ENCODE results near the gene POLH. TPM values are rescaled to one million over a fixed set of nuclear protein-coding genes. Genes with fewer than 3 reads are reported as not detected.
"Not testable (repeated sequence)": the region's sequence is repeated elsewhere in the genome, so short reads cannot be mapped to it uniquely, and the experiment has no call there.

POLH gene
- total RNA-seq, 1 experiment from 2014 or later, result 31.9 TPM

DNA sequence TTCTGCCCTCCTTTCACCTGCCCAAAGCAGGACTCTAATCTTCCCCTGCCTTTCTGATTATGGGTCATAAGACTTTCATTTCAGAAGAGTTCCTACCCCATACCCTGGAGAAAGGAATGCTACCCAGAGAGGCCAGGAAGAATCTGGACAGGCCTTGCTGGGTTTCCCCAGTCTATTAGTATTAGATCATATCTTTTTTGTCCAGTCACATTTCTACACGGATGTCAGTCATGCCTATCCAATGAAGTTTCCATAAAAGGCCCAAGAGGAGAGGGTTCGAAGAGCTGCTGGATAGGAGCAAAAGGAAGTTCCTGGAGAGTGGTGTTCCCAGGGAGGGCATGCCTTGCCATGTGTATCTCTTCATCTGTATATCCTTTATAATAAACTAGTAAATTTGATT lies 3.2 kb downstream of the POLH start:
- peaks cover 55% of the 10 kb centered on the region for H3K36me3 Mint-ChIP-seq (ENCODE audit: insufficient read depth, unreplicated experiment)
- H3K27me3 Mint-ChIP-seq (ENCODE audit: unreplicated experiment), result no peaks in the 10 kb centered on the region
- DNase-seq, result no peak
- H3K4me1 Mint-ChIP-seq (ENCODE audit: low read depth, unreplicated experiment), result peaks cover 26% of the 10 kb centered on the region
- TF ChIP-seq, protein P1, sequence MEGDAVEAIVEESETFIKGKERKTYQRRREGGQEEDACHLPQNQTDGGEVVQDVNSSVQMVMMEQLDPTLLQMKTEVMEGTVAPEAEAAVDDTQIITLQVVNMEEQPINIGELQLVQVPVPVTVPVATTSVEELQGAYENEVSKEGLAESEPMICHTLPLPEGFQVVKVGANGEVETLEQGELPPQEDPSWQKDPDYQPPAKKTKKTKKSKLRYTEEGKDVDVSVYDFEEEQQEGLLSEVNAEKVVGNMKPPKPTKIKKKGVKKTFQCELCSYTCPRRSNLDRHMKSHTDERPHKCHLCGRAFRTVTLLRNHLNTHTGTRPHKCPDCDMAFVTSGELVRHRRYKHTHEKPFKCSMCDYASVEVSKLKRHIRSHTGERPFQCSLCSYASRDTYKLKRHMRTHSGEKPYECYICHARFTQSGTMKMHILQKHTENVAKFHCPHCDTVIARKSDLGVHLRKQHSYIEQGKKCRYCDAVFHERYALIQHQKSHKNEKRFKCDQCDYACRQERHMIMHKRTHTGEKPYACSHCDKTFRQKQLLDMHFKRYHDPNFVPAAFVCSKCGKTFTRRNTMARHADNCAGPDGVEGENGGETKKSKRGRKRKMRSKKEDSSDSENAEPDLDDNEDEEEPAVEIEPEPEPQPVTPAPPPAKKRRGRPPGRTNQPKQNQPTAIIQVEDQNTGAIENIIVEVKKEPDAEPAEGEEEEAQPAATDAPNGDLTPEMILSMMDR (IDR thresholded peaks at IDR 0.05; ENCODE audit: unreplicated experiment), result no peak
- CTCF ChIA-PET, result no interaction called here
- no TSS peak for BruUV-seq (replicated peaks)
- intact Hi-C loops (cut with micrococcal nuclease; ENCODE audit: unreplicated experiment), result no loop called here
- peak overlapping the region; percentile 23 for H3K4me3 Mint-ChIP-seq (ENCODE audit: low read depth, unreplicated experiment)
- H3K9me3 Mint-ChIP-seq (ENCODE audit: low read depth, unreplicated experiment), result no peaks in the 10 kb centered on the region
- peak overlapping the region; percentile 96 for H3K27ac Mint-ChIP-seq (ENCODE audit: unreplicated experiment)

DNA sequence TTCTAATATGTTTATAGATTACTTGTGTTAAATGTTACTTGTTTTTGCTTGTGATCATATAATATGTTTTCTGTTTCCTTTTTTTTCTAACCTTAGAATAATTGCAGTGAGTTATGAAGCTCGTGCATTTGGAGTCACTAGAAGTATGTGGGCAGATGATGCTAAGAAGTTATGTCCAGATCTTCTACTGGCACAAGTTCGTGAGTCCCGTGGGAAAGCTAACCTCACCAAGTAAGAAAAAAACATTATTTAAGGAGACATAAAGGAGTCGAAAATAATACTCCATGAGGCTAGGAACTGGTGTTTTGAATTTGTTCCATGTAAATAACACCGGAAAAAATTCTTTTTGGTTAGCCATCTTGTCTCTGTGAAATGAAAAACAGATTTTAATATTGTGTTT lies 6.9 kb downstream of the POLH start:
- Mint-ChIP-seq H3K27ac (ENCODE audit: unreplicated experiment) (no peak overlapping the region), H3K27me3 (ENCODE audit: unreplicated experiment) (no peaks in the 10 kb centered on the region), H3K36me3 (ENCODE audit: insufficient read depth, unreplicated experiment) (peaks cover 39% of the 10 kb centered on the region), H3K4me3 (ENCODE audit: low read depth, unreplicated experiment) (no peak overlapping the region), H3K9me3 (ENCODE audit: low read depth, unreplicated experiment) (no peaks in the 10 kb centered on the region), H3K4me1 (ENCODE audit: low read depth, unreplicated experiment) (peaks cover 17% of the 10 kb centered on the region)
- CTCF ChIA-PET, result interaction anchor here (0.5 to 0.7 kb wide), 2 partner anchors 12 to 391 kb away, joined by 3 to 5 read pairs; no protein-coding TSS in a partner anchor
- DNase-seq, result no peak
- BruUV-seq (replicated peaks), result no TSS peak
- TF ChIP-seq, protein P1 (IDR thresholded peaks at IDR 0.05; ENCODE audit: unreplicated experiment), result no peak
- intact Hi-C loops (cut with micrococcal nuclease; ENCODE audit: unreplicated experiment), result no loop called here

DNA sequence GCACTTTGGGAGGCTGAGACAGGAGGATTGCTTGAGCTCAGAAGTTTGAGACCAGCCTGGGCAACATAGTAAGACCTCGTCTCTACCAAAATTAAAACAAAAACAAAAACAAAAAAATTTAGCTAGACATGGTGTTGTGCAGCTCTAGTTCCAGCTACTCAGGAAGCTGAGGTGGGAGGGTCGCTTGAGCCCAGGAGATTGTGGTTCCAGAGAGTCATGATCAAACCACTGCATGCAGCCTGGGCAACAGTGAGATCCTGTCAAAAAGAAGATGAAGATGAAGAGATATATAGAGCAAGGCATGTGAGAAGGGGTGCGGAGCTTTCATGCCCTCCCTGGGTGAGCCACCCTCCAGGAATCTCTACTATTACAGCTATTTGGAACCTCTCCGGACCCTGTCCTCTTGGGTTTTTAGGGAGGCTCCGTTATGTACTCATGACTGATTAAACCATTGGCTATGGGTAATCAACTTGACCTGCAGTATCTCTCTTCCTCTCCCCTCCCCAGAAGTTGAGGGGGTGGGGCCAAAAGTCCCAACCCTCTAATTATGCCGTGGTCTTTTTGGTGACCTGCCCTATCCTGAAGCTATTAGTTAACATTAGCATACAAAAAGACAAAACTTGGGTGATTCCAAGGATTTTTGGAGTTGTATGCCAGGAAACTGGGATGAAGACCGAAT lies 9.0 kb downstream of the POLH start:
- Mint-ChIP-seq H3K36me3 (ENCODE audit: insufficient read depth, unreplicated experiment) (peaks cover 38% of the 10 kb centered on the region), H3K9me3 (ENCODE audit: low read depth, unreplicated experiment) (no peaks in the 10 kb centered on the region), H3K27ac (ENCODE audit: unreplicated experiment) (no peak overlapping the region), H3K4me3 (ENCODE audit: low read depth, unreplicated experiment) (no peak overlapping the region), H3K27me3 (ENCODE audit: unreplicated experiment) (no peaks in the 10 kb centered on the region), H3K4me1 (ENCODE audit: low read depth, unreplicated experiment) (no peaks in the 10 kb centered on the region)
- TF ChIP-seq, protein P1 (IDR thresholded peaks at IDR 0.05; ENCODE audit: unreplicated experiment), result no peak
- intact Hi-C loops (cut with micrococcal nuclease; ENCODE audit: unreplicated experiment), result no loop called here
- no peak for DNase-seq
- no TSS peak for BruUV-seq (replicated peaks)
- CTCF ChIA-PET, result interaction anchor here (0.7 to 1.4 kb wide), 2 partner anchors 44 to 500 kb away, joined by 3 read pairs; no protein-coding TSS in a partner anchor

GRCh38 chr6:43588194-43588593 lies 12.2 kb downstream of the POLH start:
- Mint-ChIP-seq H3K27me3 (ENCODE audit: unreplicated experiment) (no peaks in the 10 kb centered on the region), H3K4me3 (ENCODE audit: low read depth, unreplicated experiment) (no peak overlapping the region), H3K9me3 (ENCODE audit: low read depth, unreplicated experiment) (no peaks in the 10 kb centered on the region), H3K27ac (ENCODE audit: unreplicated experiment) (no peak overlapping the region), H3K36me3 (ENCODE audit: insufficient read depth, unreplicated experiment) (peaks cover 31% of the 10 kb centered on the region), H3K4me1 (ENCODE audit: low read depth, unreplicated experiment) (no peaks in the 10 kb centered on the region)
- no peak for DNase-seq
- BruUV-seq (replicated peaks), result no TSS peak
- intact Hi-C loops (cut with micrococcal nuclease; ENCODE audit: unreplicated experiment), result no loop called here
- CTCF ChIA-PET, result interaction anchor here (0.7 kb wide), 1 partner anchor 32 kb away, joined by 3 read pairs; no protein-coding TSS in a partner anchor
- TF ChIP-seq, protein P1 (IDR thresholded peaks at IDR 0.05; ENCODE audit: unreplicated experiment), result no peak

DNA sequence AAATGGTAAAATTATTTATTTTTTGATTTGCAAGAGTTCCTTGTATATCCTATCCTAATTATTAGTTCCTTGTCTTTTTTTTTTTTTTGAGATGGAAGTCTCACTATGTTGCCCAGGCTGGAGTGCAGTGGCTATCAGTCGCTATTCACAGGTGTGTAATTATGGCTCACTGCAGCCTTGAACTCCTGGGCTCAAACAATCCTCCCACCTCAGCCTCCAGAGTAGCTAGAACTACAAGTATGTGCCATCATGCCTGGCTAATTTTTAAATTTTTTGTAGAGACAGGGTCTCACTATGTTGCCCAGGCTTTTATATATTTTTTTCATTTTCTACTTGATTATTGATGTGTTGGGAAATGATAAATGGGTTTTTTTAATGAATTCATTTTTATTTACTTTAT lies 13.6 kb downstream of the POLH start:
- peaks cover 25% of the 10 kb centered on the region for H3K36me3 Mint-ChIP-seq (ENCODE audit: insufficient read depth, unreplicated experiment)
- H3K9me3 Mint-ChIP-seq (ENCODE audit: low read depth, unreplicated experiment); CTCF ChIA-PET; intact Hi-C loops (cut with micrococcal nuclease; ENCODE audit: unreplicated experiment); H3K4me3 Mint-ChIP-seq (ENCODE audit: low read depth, unreplicated experiment); H3K4me1 Mint-ChIP-seq (ENCODE audit: low read depth, unreplicated experiment); H3K27ac Mint-ChIP-seq (ENCODE audit: unreplicated experiment); BruUV-seq (replicated peaks); H3K27me3 Mint-ChIP-seq (ENCODE audit: unreplicated experiment); DNase-seq: not testable (repeated sequence)
